WTC11 (cell line): ENCODE data around the gene ZNHIT1. TPM values are rescaled to one million over a fixed set of nuclear protein-coding genes. Genes with fewer than 3 reads are reported as not detected.

Source experiments
- ATAC-seq: fragments of 200-7000 bp; cut with Tn5 transposase; 2 replicates; pipeline ENCODE4 v1.10.0; 2021; ENCODE audit warnings: mild to moderate bottlenecking, moderate library complexity
- CTCF ChIA-PET: fragments of 300-600 bp; sonication (Branson Sonifier 250); formaldehyde crosslinking; loops from one replicate; lab custom pipeline; 2021; ENCODE audit warnings: antibody characterized with exemption; lab: Charles Lee
- POLR2A ChIA-PET: fragments of 350-600 bp; sonication (Branson Sonifier 250); formaldehyde crosslinking; loops from one replicate; lab custom pipeline; 2021; ENCODE audit warnings: antibody characterized with exemption; lab: Charles Lee
- DNase-seq: peaks from one replicate; pipeline ENCODE4 v3.0.0; 2021; ENCODE audit warnings: low spot score
- H3K27ac Mint-ChIP-seq: 2 replicates; pipeline ENCODE4 v1.8.0; 2021; ENCODE audit warnings: mixed read lengths
- H3K27me3 Mint-ChIP-seq: 2 replicates; pipeline ENCODE4 v1.8.0; 2021; ENCODE audit warnings: low read depth, mild to moderate bottlenecking, moderate library complexity, mixed read lengths
- H3K36me3 Mint-ChIP-seq: 2 replicates; pipeline ENCODE4 v1.8.0; 2021; ENCODE audit warnings: mixed read lengths
- H3K4me1 Mint-ChIP-seq: 2 replicates; pipeline ENCODE4 v1.8.0; 2022; ENCODE audit warnings: mixed read lengths
- H3K4me3 Mint-ChIP-seq: 2 replicates; pipeline ENCODE4 v1.8.0; 2021; ENCODE audit warnings: mild to moderate bottlenecking, moderate library complexity, mixed read lengths
- H3K9me3 Mint-ChIP-seq: 2 replicates; pipeline ENCODE4 v1.8.0; 2021; ENCODE audit warnings: mixed read lengths
- ATF1 ChIP-seq: sonication (generic); formaldehyde crosslinking; IDR thresholded peaks from 2 replicates; pipeline ENCODE4 v1.8.1; 2023; ENCODE audit warnings: mild to moderate bottlenecking, moderate library complexity, missing genetic modification reagents
- ATF2 ChIP-seq: sonication (generic); formaldehyde crosslinking; IDR thresholded peaks from 2 replicates; pipeline ENCODE4 v1.8.1; 2022; ENCODE audit warnings: low read depth, missing genetic modification reagents, borderline replicate concordance
- ATF3 ChIP-seq: sonication (generic); formaldehyde crosslinking; conservative IDR thresholded peaks from 2 replicates; pipeline ENCODE4 v1.8.1; 2022; ENCODE audit warnings: mild to moderate bottlenecking, missing genetic modification reagents
- CREB1 ChIP-seq: sonication (generic); formaldehyde crosslinking; IDR thresholded peaks from 2 replicates; pipeline ENCODE4 v1.8.0; 2023; ENCODE audit warnings: mild to moderate bottlenecking, missing genetic modification reagents
- ESRRA ChIP-seq: sonication (generic); formaldehyde crosslinking; IDR thresholded peaks from 2 replicates; pipeline ENCODE4 v1.8.1; 2022; ENCODE audit warnings: mild to moderate bottlenecking, missing genetic modification reagents, borderline replicate concordance
- GTF2I ChIP-seq: fragments of 250-450 bp; sonication (Bioruptor Pico); conservative IDR thresholded peaks from 2 replicates; pipeline ENCODE4 v1.4.0; 2021; ENCODE audit warnings: mild to moderate bottlenecking
- HMGA2 ChIP-seq: fragments of 250-450 bp; sonication (Bioruptor Pico); IDR thresholded peaks from 2 replicates; pipeline ENCODE4 v1.4.0; 2021; ENCODE audit warnings: mild to moderate bottlenecking, moderate library complexity
- JUN ChIP-seq: sonication (generic); formaldehyde crosslinking; IDR thresholded peaks from 2 replicates; pipeline ENCODE4 v1.8.0; 2023; ENCODE audit warnings: mild to moderate bottlenecking, missing genetic modification reagents
- NFATC4 ChIP-seq: fragments of 250-450 bp; sonication (Bioruptor Pico); IDR thresholded peaks from 2 replicates; pipeline ENCODE4 v1.9.0; 2021; ENCODE audit warnings: mild to moderate bottlenecking
- NFE2L1 ChIP-seq: sonication (generic); formaldehyde crosslinking; IDR thresholded peaks from 2 replicates; pipeline ENCODE4 v1.8.1; 2023; ENCODE audit warnings: missing genetic modification reagents
- NFYB ChIP-seq: sonication (generic); formaldehyde crosslinking; conservative IDR thresholded peaks from 2 replicates; pipeline ENCODE4 v1.8.0; 2022; ENCODE audit warnings: low read depth, missing genetic modification reagents
- RELA ChIP-seq: sonication (generic); formaldehyde crosslinking; IDR thresholded peaks from 2 replicates; pipeline ENCODE4 v1.8.1; 2022; ENCODE audit warnings: missing genetic modification reagents, mild to moderate bottlenecking, borderline replicate concordance
- SMAD4 ChIP-seq: sonication (generic); formaldehyde crosslinking; IDR thresholded peaks from 2 replicates; pipeline ENCODE4 v1.8.0; 2022; ENCODE audit warnings: mild to moderate bottlenecking, missing genetic modification reagents
- SP1 ChIP-seq: sonication (generic); formaldehyde crosslinking; conservative IDR thresholded peaks from 2 replicates; pipeline ENCODE4 v1.8.1; 2022; ENCODE audit warnings: missing genetic modification reagents
- TEAD4 ChIP-seq: sonication (generic); formaldehyde crosslinking; IDR thresholded peaks from 2 replicates; pipeline ENCODE4 v1.8.0; 2022; ENCODE audit warnings: mild to moderate bottlenecking, missing genetic modification reagents
- USF1 ChIP-seq: sonication (generic); formaldehyde crosslinking; IDR thresholded peaks from 2 replicates; pipeline ENCODE4 v1.8.0; 2022; ENCODE audit warnings: mild to moderate bottlenecking, missing genetic modification reagents
- ZNF281 ChIP-seq: sonication (generic); formaldehyde crosslinking; IDR thresholded peaks from 2 replicates; pipeline ENCODE4 v1.8.0; 2023; ENCODE audit warnings: mild to moderate bottlenecking, missing genetic modification reagents
- ZNF671 ChIP-seq: fragments of 250-450 bp; sonication (Bioruptor Pico); IDR thresholded peaks from 2 replicates; pipeline ENCODE4 v1.8.0; 2021; ENCODE audit warnings: mild to moderate bottlenecking
- ZSCAN18 ChIP-seq: fragments of 250-450 bp; sonication (Bioruptor Pico); IDR thresholded peaks from 2 replicates; pipeline ENCODE4 v2.1.2; 2022; ENCODE audit warnings: mild to moderate bottlenecking, moderate library complexity
- total RNA-seq: library from RNA; stranded (reverse); gene quantifications from 3 replicates; pipeline ENCODE4 v1.2.3, GENCODE V29; 2021

Gene ZNHIT1
- total RNA-seq, 1 experiment from 2014 or later: 63.9 TPM

- Mint-ChIP-seq H3K4me3 (peak overlapping the region; percentile 96), H3K27me3 (no peaks in the 10 kb centered on the region), H3K4me1 (peaks cover 20% of the 10 kb centered on the region), H3K9me3 (no peaks in the 10 kb centered on the region), H3K27ac (peak overlapping the region; percentile 96), H3K36me3 (peaks cover 19% of the 10 kb centered on the region)
- ATAC-seq: no peak
- DNase-seq: no peak
- ChIA-PET CTCF (interaction anchor here (1.2 to 4.4 kb wide), 14 partner anchors 10 to 101 kb away, joined by 3 to 62 read pairs (median 10); partner anchors contain the start of genes PLOD3 and ZNHIT1), POLR2A (interaction anchor here (2.5 kb wide), 1 partner anchor 11 kb away, joined by 13 read pairs; no protein-coding TSS in a partner anchor)
- TF ChIP-seq CREB1 (CRISPR knock-in tag) (0 out of 2 replicates have a peak, but pooled peaks have one; percentile 3), ESRRA (CRISPR knock-in tag) (0 out of 2 replicates have a peak, but pooled peaks have one; percentile 17), RELA (no peak), USF1 (peak; percentile 60; the same call in 1 of the 2 replicates), SMAD4 (CRISPR knock-in tag) (no peak)
Observed at GRCh38 chr7:101245147-101245668, 27.2 kb downstream of the ZNHIT1 start.

- POLR2A ChIA-PET: interaction anchor here (0.8 kb wide), 1 partner anchor 11 kb away, joined by 3 read pairs; the partner anchor contains the start of gene CLDN15
- Mint-ChIP-seq H3K4me3 (no peak overlapping the region), H3K9me3 (no peaks in the 10 kb centered on the region), H3K36me3 (peaks cover 20% of the 10 kb centered on the region), H3K4me1 (peaks cover 28% of the 10 kb centered on the region)
- CTCF ChIA-PET: interaction anchor here (0.9 to 1.2 kb wide), 3 partner anchors 35 to 104 kb away, joined by 4 to 6 read pairs (median 5); no protein-coding TSS in a partner anchor
- DNase-seq: no peak
- ATAC-seq: no peak
- TF ChIP-seq ATF3 (CRISPR knock-in tag) (no peak), ATF2 (CRISPR knock-in tag) (no peak), NFATC4 (CRISPR knock-in tag) (no peak), NFE2L1 (CRISPR knock-in tag) (no peak), JUN (CRISPR knock-in tag) (no peak), TEAD4 (CRISPR knock-in tag) (no peak), ZNF281 (CRISPR knock-in tag) (no peak), NFYB (CRISPR knock-in tag) (no peak), SP1 (no peak), HMGA2 (CRISPR knock-in tag) (no peak), GTF2I (no peak), ZSCAN18 (no peak), ATF1 (no peak), ZNF671 (no peak)
- TF ChIP-seq, all 79 proteins: peak for 0
- H3K27ac Mint-ChIP-seq: peak overlapping the region; percentile 24
- H3K27me3 Mint-ChIP-seq: no peaks in the 10 kb centered on the region; the same call in 1 of the 2 replicates
Observed at GRCh38 chr7:101248276-101248675, 30.3 kb downstream of the ZNHIT1 start.
